HCT116 (cell line): ENCODE results near the gene POLR3G. TPM values are rescaled to one million over a fixed set of nuclear protein-coding genes. Genes with fewer than 3 reads are reported as not detected.

Source experiments
- ATAC-seq: fragments of 200-7000 bp; cut with Tn5 transposase; 2 replicates; pipeline ENCODE4 v1.9.1; 2020; ENCODE audit warnings: mild to moderate bottlenecking, moderate library complexity
- BruUV-seq: library from RNA; stranded (reverse); fragments of 400-500 nt; replicated peaks from 2 replicates; lab custom pipeline; 2021; lab: Mats Ljungman, UMichigan
- CTCF ChIA-PET: fragments of 300-600 bp; sonication (Branson Sonifier 250); formaldehyde crosslinking; loops from one replicate; lab custom pipeline; 2021; ENCODE audit warnings: antibody characterized with exemption; lab: Charles Lee
- POLR2A ChIA-PET: fragments of 300-600, 350-600 bp; sonication (Branson Sonifier 250); formaldehyde crosslinking; loops from one replicate; lab custom pipeline; 2021; ENCODE audit warnings: antibody characterized with exemption; lab: Charles Lee
- RAD21 ChIA-PET, 2 experiments: fragments of 300-600 bp; sonication (Branson Sonifier 250); formaldehyde crosslinking; loops; one replicate each; lab custom pipeline; 2023; ENCODE audit warnings: low total read pairs in 2 of 2; ENCODE audit not compliant: uncharacterized antibody in 2 of 2, unreplicated experiment in 2 of 2, low non-redundant PET in 1 of 2; lab: Charles Lee
- DNase-seq: peaks from one replicate; pipeline ENCODE4 v3.0.0-alpha.2; 2010; ENCODE audit warnings: low read depth, low spot score
- H2AFZ ChIP-seq: fragments of 200-600 bp; shearing (Covaris generic), sonication (generic); 2 replicates; pipeline ENCODE4 v1.6.1; 2017; ENCODE audit warnings: low read depth, mixed run types, mixed read lengths, antibody characterized with exemption, low read length; ENCODE audit not compliant: poor library complexity, severe bottlenecking
- H3K27ac ChIP-seq: 2 replicates; pipeline ENCODE4 v1.5.1; 2012; ENCODE audit warnings: low read depth, low read length
- H3K27me3 ChIP-seq: fragments of 200-600 bp; sonication (generic); 2 replicates; pipeline ENCODE4 v1.6.1; 2016; ENCODE audit warnings: mixed run types, low read length, mixed read lengths; ENCODE audit not compliant: insufficient read depth
- H3K36me3 ChIP-seq, 2 experiments: fragments of 200-500 bp in 1 of 2; fragments of 200-600 bp in 1 of 2; sonication (Bioruptor generic) in 1 of 2; sonication (generic) in 1 of 2; 2 replicates each; pipeline versions ENCODE4 v1.5.1 to v1.6.1; 2014 to 2016; ENCODE audit warnings: low read length in 2 of 2, inconsistent platforms in 1 of 2, mixed read lengths in 1 of 2, mixed run types in 1 of 2; ENCODE audit not compliant: insufficient read depth in 2 of 2, control insufficient read depth in 1 of 2
- H3K4me1 ChIP-seq, 2 experiments: fragments of 200-600 bp in 1 of 2; sonication (generic) in 1 of 2; 2 replicates each; pipeline versions ENCODE4 v1.5.1 to v1.6.1; 2012 to 2017; ENCODE audit warnings: low read length in 2 of 2, inconsistent platforms in 1 of 2, mild to moderate bottlenecking in 1 of 2, mixed read lengths in 1 of 2, mixed run types in 1 of 2, moderate library complexity in 1 of 2; ENCODE audit not compliant: insufficient read depth in 2 of 2, control insufficient read depth in 1 of 2
- H3K4me2 ChIP-seq: fragments of 200-600 bp; sonication (generic); 2 replicates; pipeline ENCODE4 v1.6.1; 2017; ENCODE audit warnings: mixed run types, low read length, mixed read lengths
- H3K4me3 ChIP-seq, 2 experiments: fragments of 200-600 bp in 1 of 2; sonication (generic) in 1 of 2; replicated peaks in 1 of 2; 2 replicates each; pipeline ENCODE4 v1.5.1; 2011 to 2016; ENCODE audit warnings: low read length in 2 of 2, control low read depth in 1 of 2, low read depth in 1 of 2, mild to moderate bottlenecking in 1 of 2, mixed read lengths in 1 of 2, mixed run types in 1 of 2
- H3K79me2 ChIP-seq: fragments of 200-600 bp; sonication (generic); 2 replicates; pipeline ENCODE4 v1.6.1; 2017; ENCODE audit warnings: mild to moderate bottlenecking, mixed run types, low read length, moderate library complexity, mixed read lengths; ENCODE audit not compliant: insufficient read depth
- H3K9ac ChIP-seq: fragments of 200-600 bp; sonication (generic); 2 replicates; pipeline ENCODE4 v1.6.1; 2016; ENCODE audit warnings: low read length, mixed read lengths
- H3K9me2 ChIP-seq: fragments of 200-600 bp; sonication (generic), shearing (Covaris generic); 2 replicates; pipeline ENCODE4 v1.6.1; 2017; ENCODE audit warnings: mixed run types, mild to moderate bottlenecking, moderate library complexity; ENCODE audit not compliant: insufficient read depth
- H3K9me3 ChIP-seq, 2 experiments: fragments of 200-500 bp in 1 of 2; fragments of 200-600 bp in 1 of 2; sonication (Bioruptor generic) in 1 of 2; sonication (generic) in 1 of 2; 2 replicates each; pipeline ENCODE4 v1.6.1; 2014 to 2017; ENCODE audit warnings: low read length in 2 of 2, mixed read lengths in 2 of 2, inconsistent platforms in 1 of 2, low read depth in 1 of 2, mild to moderate bottlenecking in 1 of 2, mixed run types in 1 of 2, moderate library complexity in 1 of 2; ENCODE audit not compliant: control insufficient read depth in 1 of 2, insufficient read depth in 1 of 2
- H4K20me1 ChIP-seq: fragments of 200-600 bp; sonication (generic), shearing (Covaris generic); 2 replicates; pipeline ENCODE4 v1.6.1; 2017; ENCODE audit warnings: mixed run types, mild to moderate bottlenecking, moderate library complexity; ENCODE audit not compliant: insufficient read depth
- CBX3 ChIP-seq: IDR thresholded peaks from 2 replicates; pipeline ENCODE4 v1.6.1; 2012; ENCODE audit warnings: low read depth
- CTCF ChIP-seq, 3 experiments: fragments of 200-600 bp in 1 of 3; sonication (generic) in 1 of 3; IDR thresholded peaks in 2 of 3; conservative IDR thresholded peaks in 1 of 3; 2 replicates each; pipeline ENCODE4 v1.5.1; 2012 to 2017; ENCODE audit warnings: low read depth in 2 of 3, low read length in 2 of 3, antibody characterized with exemption in 1 of 3, borderline replicate concordance in 1 of 3, control low read depth in 1 of 3, mild to moderate bottlenecking in 1 of 3, mixed read lengths in 1 of 3, mixed run types in 1 of 3, moderate library complexity in 1 of 3; ENCODE audit not compliant: insufficient read depth in 1 of 3
- RAD21 ChIP-seq: IDR thresholded peaks from 2 replicates; pipeline ENCODE4 v1.6.1; 2012; ENCODE audit warnings: low read depth, mild to moderate bottlenecking
- SP1 ChIP-seq: IDR thresholded peaks from 2 replicates; pipeline ENCODE4 v1.6.1; 2012; ENCODE audit warnings: low read depth
- TCF7L2 ChIP-seq: IDR thresholded peaks from 2 replicates; pipeline ENCODE4 v1.7.0; 2011; ENCODE audit warnings: borderline replicate concordance, inconsistent platforms; ENCODE audit not compliant: insufficient read depth, insufficient read length; ENCODE audit errors: extremely low read depth
- ZNF274 ChIP-seq: fragments of 200-500 bp; sonication (Bioruptor generic); IDR thresholded peaks from 2 replicates; pipeline ENCODE4 v1.6.1; 2014; ENCODE audit warnings: mild to moderate bottlenecking, low read depth, low read length, inconsistent platforms
- intact Hi-C: fragments of 100-400 bp; cut with micrococcal nuclease; formaldehyde crosslinking; loops from 2 replicates; pipeline ENCODE4 v1.10.0; 2022
- total RNA-seq: library from RNA; stranded (reverse); gene quantifications from one replicate; pipeline ENCODE4 v1.2.1, GENCODE V29; 2021; ENCODE audit not compliant: unreplicated experiment
- TF ChIP-seq, protein P1 (sequence below): IDR thresholded peaks from 2 replicates; pipeline ENCODE4 v1.6.1; 2011; ENCODE audit warnings: mild to moderate bottlenecking, low read length, moderate library complexity; ENCODE audit not compliant: insufficient replicate concordance; ENCODE audit errors: extremely low read depth

The POLR3G gene
- total RNA-seq, 1 experiment from 2014 or later: 44.8 TPM

GRCh38 chr5:90518661-90519060, 44.0 kb downstream of the POLR3G start:
- ChIA-PET RAD21 (no interaction called here), POLR2A (no interaction called here), CTCF (no interaction called here)
- no peak overlapping the region for H3K4me2 ChIP-seq
- intact Hi-C loops: no loop called here
- ATAC-seq (no peak), DNase-seq (no peak)
- no peak overlapping the region for H2AFZ ChIP-seq
- no peak overlapping the region for H3K9ac ChIP-seq
- H4K20me1 ChIP-seq: no peaks in the 10 kb centered on the region; the same call in 1 of the 2 replicates
- H3K27me3 ChIP-seq: no peaks in the 10 kb centered on the region
- no peaks in the 10 kb centered on the region for H3K9me2 ChIP-seq
- TF ChIP-seq TCF7L2 (no peak), SP1 (no peak), CTCF (IDR thresholded peaks at IDR 0.05 in 2 of 3, conservative IDR thresholded peaks at IDR 0.05 in 1 of 3; ENCODE audit: borderline replicate concordance in 1 of 3, insufficient read depth in 1 of 3, low read depth in 2 of 3, low read length in 2 of 3) (no peak), ZNF274 (no peak), RAD21 (no peak)
- H3K79me2 ChIP-seq: no peaks in the 10 kb centered on the region; the same call in 1 of the 2 replicates
- H3K9me3 ChIP-seq: no peaks in the 10 kb centered on the region
- H3K27ac ChIP-seq: no peak overlapping the region
- H3K4me1 ChIP-seq: peaks cover 0 to 6% of the 10 kb centered on the region in 2 experiments; a peak in 1 of 4 replicates
- H3K36me3 ChIP-seq: peaks cover 0 to 11% of the 10 kb centered on the region in 2 experiments; a peak in 2 of 4 replicates
- no peak overlapping the region for H3K4me3 ChIP-seq
- no TSS peak for BruUV-seq

DNA sequence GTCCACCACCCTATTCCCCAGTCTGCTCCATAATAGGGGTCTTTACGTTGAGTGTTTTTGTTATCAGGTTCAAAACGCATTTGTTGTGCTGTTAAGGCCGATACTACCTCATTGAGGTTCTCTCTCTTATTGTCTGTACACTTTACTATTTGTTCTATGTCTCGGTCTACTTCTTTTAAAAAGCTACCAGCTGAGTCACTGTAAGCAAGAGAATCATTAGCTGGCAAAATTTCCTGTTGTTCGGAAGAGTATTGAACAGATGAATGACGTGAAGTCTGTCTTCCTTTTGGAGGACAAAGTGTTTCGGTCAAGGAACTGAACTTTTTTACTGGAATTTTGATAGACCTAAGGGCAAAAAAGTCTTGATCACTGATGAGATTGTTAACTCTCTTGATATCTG, 44.4 kb downstream of the POLR3G start:
- CTCF ChIA-PET: no interaction called here
- TF ChIP-seq CBX3 (no peak), SP1 (no peak)
- TF ChIP-seq, protein P1, sequence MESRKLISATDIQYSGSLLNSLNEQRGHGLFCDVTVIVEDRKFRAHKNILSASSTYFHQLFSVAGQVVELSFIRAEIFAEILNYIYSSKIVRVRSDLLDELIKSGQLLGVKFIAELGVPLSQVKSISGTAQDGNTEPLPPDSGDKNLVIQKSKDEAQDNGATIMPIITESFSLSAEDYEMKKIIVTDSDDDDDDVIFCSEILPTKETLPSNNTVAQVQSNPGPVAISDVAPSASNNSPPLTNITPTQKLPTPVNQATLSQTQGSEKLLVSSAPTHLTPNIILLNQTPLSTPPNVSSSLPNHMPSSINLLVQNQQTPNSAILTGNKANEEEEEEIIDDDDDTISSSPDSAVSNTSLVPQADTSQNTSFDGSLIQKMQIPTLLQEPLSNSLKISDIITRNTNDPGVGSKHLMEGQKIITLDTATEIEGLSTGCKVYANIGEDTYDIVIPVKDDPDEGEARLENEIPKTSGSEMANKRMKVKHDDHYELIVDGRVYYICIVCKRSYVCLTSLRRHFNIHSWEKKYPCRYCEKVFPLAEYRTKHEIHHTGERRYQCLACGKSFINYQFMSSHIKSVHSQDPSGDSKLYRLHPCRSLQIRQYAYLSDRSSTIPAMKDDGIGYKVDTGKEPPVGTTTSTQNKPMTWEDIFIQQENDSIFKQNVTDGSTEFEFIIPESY: no peak

More for the DNA sequence above, 44.4 kb downstream of the POLR3G start:
- H3K36me3 ChIP-seq: peaks cover 0 to 12% of the 10 kb centered on the region in 2 experiments; a peak in 2 of 4 replicates
- no peak overlapping the region for H3K4me3 ChIP-seq
- DNase-seq (no peak), ATAC-seq (no peak)
- no peak overlapping the region for H3K9ac ChIP-seq
- H3K4me2 ChIP-seq: no peak overlapping the region
- POLR2A ChIA-PET: no interaction called here
- no peak overlapping the region for H3K27ac ChIP-seq
- H2AFZ ChIP-seq: no peak overlapping the region
- H3K9me3 ChIP-seq: no peaks in the 10 kb centered on the region
- intact Hi-C loops: no loop called here
- RAD21 ChIA-PET: no interaction called here
- no peaks in the 10 kb centered on the region; the same call in 1 of the 2 replicates for H3K79me2 ChIP-seq
- H3K4me1 ChIP-seq: peaks cover 0 to 6% of the 10 kb centered on the region in 2 experiments; a peak in 1 of 4 replicates
- H3K9me2 ChIP-seq: no peaks in the 10 kb centered on the region
- no TSS peak for BruUV-seq
- no peaks in the 10 kb centered on the region for H3K27me3 ChIP-seq
- H4K20me1 ChIP-seq: no peaks in the 10 kb centered on the region; the same call in 1 of the 2 replicates
